Caco-2 (cell line): ENCODE data around the gene MIPEP. TPM values are rescaled to one million over a fixed set of nuclear protein-coding genes. Genes with fewer than 3 reads are reported as not detected.
A peak's percentile ranks its signal among the peaks of the same experiment; 100 is the strongest.

ENCODE experiments used
- BruUV-seq: library from RNA; stranded (reverse); fragments of 400-500 nt; replicated peaks from 2 replicates; lab custom pipeline; 2021; lab: Mats Ljungman, UMichigan
- CTCF ChIA-PET: fragments of 300-600 bp; sonication (Branson Sonifier 250); formaldehyde crosslinking; loops from one replicate; lab custom pipeline; 2022; ENCODE audit warnings: antibody characterized with exemption; lab: Charles Lee
- POLR2A ChIA-PET: fragments of 300-600 bp; sonication (Branson Sonifier 250); formaldehyde crosslinking; loops from one replicate; lab custom pipeline; 2022; ENCODE audit warnings: antibody characterized with exemption; lab: Charles Lee
- DNase-seq, 2 experiments: peaks; one replicate each; pipeline versions ENCODE4 v3.0.0 to v3.0.0-alpha.2; 2020 to 2022
- H3K27me3 ChIP-seq: replicated peaks from 2 replicates; pipeline ENCODE4 v1.6.0; 2011; ENCODE audit warnings: low read length; ENCODE audit not compliant: control insufficient read depth, insufficient read depth
- H3K36me3 ChIP-seq: 2 replicates; pipeline ENCODE4 v1.5.1; 2011; ENCODE audit warnings: low read length; ENCODE audit not compliant: control insufficient read depth, insufficient read depth
- H3K4me1 ChIP-seq: fragments of 250-450 bp; sonication (Bioruptor Pico); 2 replicates; pipeline ENCODE4 v1.5.1; 2020; ENCODE audit warnings: mild to moderate bottlenecking
- H3K4me3 ChIP-seq: 2 replicates; pipeline ENCODE4 v1.5.1; 2011; ENCODE audit warnings: low read depth, mild to moderate bottlenecking, control low read depth, low read length
- H3K9me3 ChIP-seq: fragments of 250-450 bp; sonication (Bioruptor Pico); 2 replicates; pipeline ENCODE4 v1.5.1; 2020; ENCODE audit warnings: mild to moderate bottlenecking, moderate library complexity
- H3K27ac Mint-ChIP-seq: one replicate; pipeline ENCODE4 v1.8.0; 2022; ENCODE audit warnings: mixed read lengths; ENCODE audit not compliant: unreplicated experiment
- H3K27me3 Mint-ChIP-seq: one replicate; pipeline ENCODE4 v1.8.0; 2022; ENCODE audit warnings: mixed read lengths; ENCODE audit not compliant: insufficient read depth, unreplicated experiment
- H3K36me3 Mint-ChIP-seq: one replicate; pipeline ENCODE4 v1.8.0; 2022; ENCODE audit warnings: mild to moderate bottlenecking, mixed read lengths; ENCODE audit not compliant: insufficient read depth, unreplicated experiment
- H3K4me1 Mint-ChIP-seq: one replicate; pipeline ENCODE4 v1.8.0; 2022; ENCODE audit warnings: low read depth, mixed read lengths; ENCODE audit not compliant: unreplicated experiment
- H3K4me3 Mint-ChIP-seq: one replicate; pipeline ENCODE4 v1.8.0; 2022; ENCODE audit warnings: mild to moderate bottlenecking, moderate library complexity, mixed read lengths; ENCODE audit not compliant: unreplicated experiment
- H3K9me3 Mint-ChIP-seq: one replicate; pipeline ENCODE4 v1.8.0; 2022; ENCODE audit warnings: mixed read lengths; ENCODE audit not compliant: unreplicated experiment
- CTCF ChIP-seq, 2 experiments: fragments of 200-600 bp in 1 of 2; IDR thresholded peaks; 1 replicate in 1 of 2; 2 replicates in 1 of 2; pipeline versions ENCODE4 v1.5.1 to v1.8.0; 2011 to 2022; ENCODE audit warnings: antibody characterized with exemption in 1 of 2, control low read depth in 1 of 2, inconsistent platforms in 1 of 2, low read depth in 1 of 2, low read length in 1 of 2, mild to moderate bottlenecking in 1 of 2, moderate library complexity in 1 of 2; ENCODE audit not compliant: insufficient read depth in 1 of 2, severe bottlenecking in 1 of 2, unreplicated experiment in 1 of 2
- intact Hi-C: fragments of 100-400 bp; cut with micrococcal nuclease; formaldehyde crosslinking; loops from one replicate; pipeline ENCODE4 v1.10.0; 2022; ENCODE audit not compliant: unreplicated experiment
- total RNA-seq: library from RNA; stranded (reverse); gene quantifications from 2 replicates; pipeline ENCODE4 v1.2.3, GENCODE V29; 2022

MIPEP gene
- total RNA-seq, 1 experiment from 2014 or later = 40.6 TPM

- no peaks in the 10 kb centered on the region for H3K27me3 Mint-ChIP-seq
- H3K4me3 Mint-ChIP-seq = no peak overlapping the region
- ChIA-PET POLR2A (no interaction called here), CTCF (no interaction called here)
- H3K4me1 Mint-ChIP-seq = peaks cover 43% of the 10 kb centered on the region
- TF ChIP-seq CTCF (IDR thresholded peaks at IDR 0.05; ENCODE audit: insufficient read depth in 1 of 2, low read depth in 1 of 2, low read length in 1 of 2, severe bottlenecking in 1 of 2, unreplicated experiment in 1 of 2) = no peak
- H3K27ac Mint-ChIP-seq = peak overlapping the region; percentile 24
- Histone ChIP-seq H3K4me3 (no peak overlapping the region), H3K27me3 (no peaks in the 10 kb centered on the region), H3K36me3 (no peaks in the 10 kb centered on the region; the same call in 1 of the 2 replicates), H3K9me3 (no peaks in the 10 kb centered on the region), H3K4me1 (peaks cover 32% of the 10 kb centered on the region)
- no TSS peak for BruUV-seq
- intact Hi-C loops = loop anchor here (5.0 kb wide), 2 partner anchors 48 to 108 kb away; no protein-coding TSS in a partner anchor
- peaks cover 7% of the 10 kb centered on the region for H3K36me3 Mint-ChIP-seq
- no peaks in the 10 kb centered on the region for H3K9me3 Mint-ChIP-seq
- DNase-seq = no peak
Measured at GRCh38 chr13:23740002-23740401, 149.2 kb downstream of the MIPEP start.

GRCh38 chr13:23739596-23739995 lies 149.6 kb downstream of the MIPEP start:
- H3K4me3 ChIP-seq = no peak overlapping the region
- no peaks in the 10 kb centered on the region; the same call in 1 of the 2 replicates for H3K9me3 ChIP-seq
- CTCF ChIA-PET = no interaction called here
- Mint-ChIP-seq H3K27me3 (no peaks in the 10 kb centered on the region), H3K36me3 (peaks cover 7% of the 10 kb centered on the region), H3K9me3 (no peaks in the 10 kb centered on the region), H3K27ac (peak overlapping the region; percentile 24), H3K4me1 (peaks cover 39% of the 10 kb centered on the region), H3K4me3 (no peak overlapping the region)
- POLR2A ChIA-PET = no interaction called here
- TF ChIP-seq CTCF (IDR thresholded peaks at IDR 0.05; ENCODE audit: insufficient read depth in 1 of 2, low read depth in 1 of 2, low read length in 1 of 2, severe bottlenecking in 1 of 2, unreplicated experiment in 1 of 2) = no peak
- peaks cover 28% of the 10 kb centered on the region for H3K4me1 ChIP-seq
- H3K27me3 ChIP-seq = no peaks in the 10 kb centered on the region
- H3K36me3 ChIP-seq = no peaks in the 10 kb centered on the region; the same call in 1 of the 2 replicates
- intact Hi-C loops = no loop called here
- DNase-seq = no peak
- BruUV-seq = no TSS peak

GRCh38 chr13:23736541-23736940 lies 152.7 kb downstream of the MIPEP start:
- intact Hi-C loops = no loop called here
- H3K4me1 ChIP-seq = no peaks in the 10 kb centered on the region; the same call in 1 of the 2 replicates
- ChIA-PET CTCF (no interaction called here), POLR2A (no interaction called here)
- H3K36me3 ChIP-seq = no peaks in the 10 kb centered on the region; the same call in 1 of the 2 replicates
- Mint-ChIP-seq H3K36me3 (peaks cover 7% of the 10 kb centered on the region), H3K27ac (no peak overlapping the region), H3K27me3 (no peaks in the 10 kb centered on the region), H3K4me1 (peaks cover 18% of the 10 kb centered on the region), H3K4me3 (no peak overlapping the region), H3K9me3 (no peaks in the 10 kb centered on the region)
- no peak for DNase-seq
- BruUV-seq = no TSS peak
- H3K27me3 ChIP-seq = no peaks in the 10 kb centered on the region
- H3K4me3 ChIP-seq = no peak overlapping the region
- TF ChIP-seq CTCF (IDR thresholded peaks at IDR 0.05; ENCODE audit: insufficient read depth in 1 of 2, low read depth in 1 of 2, low read length in 1 of 2, severe bottlenecking in 1 of 2, unreplicated experiment in 1 of 2) = no peak
- H3K9me3 ChIP-seq = no peaks in the 10 kb centered on the region; the same call in 1 of the 2 replicates
